ENCODE results near the gene PRR4. TPM values are rescaled to one million over a fixed set of nuclear protein-coding genes. Genes with fewer than 3 reads are reported as not detected.

PRR4 gene
- polyA plus RNA-seq, 4 donors: 1.3 to 4.5 (median 1.5) TPM; not detected in 1

DNA sequence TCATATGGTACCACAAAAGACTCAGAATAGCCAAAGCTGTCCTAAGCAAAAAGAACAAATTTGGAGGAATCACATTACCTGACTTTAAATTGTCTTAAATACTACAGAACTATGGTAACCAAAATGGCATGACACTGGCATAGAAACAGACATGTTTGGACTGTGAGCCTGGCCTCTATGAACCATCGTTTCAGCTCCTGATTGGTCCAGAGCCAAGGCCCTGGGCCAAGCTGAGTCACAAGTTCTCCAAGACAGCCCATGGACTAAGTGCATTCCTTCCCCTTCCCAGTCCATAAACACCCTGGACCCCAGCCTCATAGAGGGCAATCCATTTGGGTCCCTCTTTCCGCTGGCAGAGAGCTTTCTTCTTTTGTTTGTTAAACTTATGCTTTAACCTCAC lies 12.1 kb upstream of the PRR4 start:
- no peak overlapping the region for H3K4me3 ChIP-seq (ENCODE audit: low read depth in 1 of 3, low read length in 3 of 3)
- H3K27ac ChIP-seq (ENCODE audit: low read depth in 1 of 3, low read length in 2 of 3): no peak overlapping the region
- peaks cover 0 to 27% of the 10 kb centered on the region in 2 donors for H3K9me3 ChIP-seq (ENCODE audit: control insufficient read depth in 2 of 2, insufficient read depth in 1 of 2, low read depth in 1 of 2, low read length in 1 of 2)
- H3K36me3 ChIP-seq (ENCODE audit: control insufficient read depth in 3 of 3, insufficient read depth in 2 of 3, low read depth in 1 of 3, low read length in 3 of 3): peaks cover 0 to 6% (median 0%) of the 10 kb centered on the region in 3 donors
- no peak for DNase-seq
- H3K27me3 ChIP-seq (ENCODE audit: control insufficient read depth in 3 of 3, insufficient read depth in 3 of 3, low read length in 3 of 3): no peaks in the 10 kb centered on the region
- 86 to 92% (median 91%) methylated on average over 2 of the region's 2 CpGs for WGBS, 3 donors
- FAIRE-seq: no peak
- no peaks in the 10 kb centered on the region for H3K4me1 ChIP-seq (ENCODE audit: control insufficient read depth in 3 of 3, insufficient read depth in 2 of 3, low read depth in 1 of 3, low read length in 2 of 3)

GRCh38 chr12:10855807-10856206 lies 6.5 kb upstream of the PRR4 start:
- H3K9me3 ChIP-seq (ENCODE audit: control insufficient read depth in 2 of 2, insufficient read depth in 1 of 2, low read depth in 1 of 2, low read length in 1 of 2): peaks cover 0 to 34% of the 10 kb centered on the region in 2 donors
- no peaks in the 10 kb centered on the region for H3K27me3 ChIP-seq (ENCODE audit: control insufficient read depth in 3 of 3, insufficient read depth in 3 of 3, low read length in 3 of 3)
- no peak overlapping the region for H3K4me3 ChIP-seq (ENCODE audit: low read depth in 1 of 3, low read length in 3 of 3)
- 99 to 100% (median 100%) methylated on average over 2 of the region's 2 CpGs for WGBS, 3 donors
- DNase-seq (no peak), FAIRE-seq (no peak)
- H3K36me3 ChIP-seq (ENCODE audit: control insufficient read depth in 3 of 3, insufficient read depth in 2 of 3, low read depth in 1 of 3, low read length in 3 of 3): peaks cover 0 to 16% (median 0%) of the 10 kb centered on the region in 3 donors
- H3K27ac ChIP-seq (ENCODE audit: low read depth in 1 of 3, low read length in 2 of 3): no peak overlapping the region
- H3K4me1 ChIP-seq (ENCODE audit: control insufficient read depth in 3 of 3, insufficient read depth in 2 of 3, low read depth in 1 of 3, low read length in 2 of 3): no peaks in the 10 kb centered on the region

GRCh38 chr12:10853776-10854175 lies 4.5 kb upstream of the PRR4 start:
- H3K9me3 ChIP-seq (ENCODE audit: control insufficient read depth in 2 of 2, insufficient read depth in 1 of 2, low read depth in 1 of 2, low read length in 1 of 2): peaks cover 0 to 28% of the 10 kb centered on the region in 2 donors
- peaks cover 0 to 12% (median 0%) of the 10 kb centered on the region in 3 donors for H3K36me3 ChIP-seq (ENCODE audit: control insufficient read depth in 3 of 3, insufficient read depth in 2 of 3, low read depth in 1 of 3, low read length in 3 of 3)
- H3K4me3 ChIP-seq (ENCODE audit: low read depth in 1 of 3, low read length in 3 of 3): no peak overlapping the region
- H3K27ac ChIP-seq (ENCODE audit: low read depth in 1 of 3, low read length in 2 of 3): no peak overlapping the region
- no peaks in the 10 kb centered on the region for H3K4me1 ChIP-seq (ENCODE audit: control insufficient read depth in 3 of 3, insufficient read depth in 2 of 3, low read depth in 1 of 3, low read length in 2 of 3)
- WGBS, 3 donors: 76 to 80% (median 78%) methylated on average over 2 of the region's 2 CpGs
- FAIRE-seq (no peak), DNase-seq (no peak)
- no peaks in the 10 kb centered on the region for H3K27me3 ChIP-seq (ENCODE audit: control insufficient read depth in 3 of 3, insufficient read depth in 3 of 3, low read length in 3 of 3)

- Histone ChIP-seq H3K4me3 (ENCODE audit: low read depth in 1 of 3, low read length in 3 of 3) (no peak overlapping the region), H3K4me1 (ENCODE audit: control insufficient read depth in 3 of 3, insufficient read depth in 2 of 3, low read depth in 1 of 3, low read length in 2 of 3) (no peaks in the 10 kb centered on the region), H3K27me3 (ENCODE audit: control insufficient read depth in 3 of 3, insufficient read depth in 3 of 3, low read length in 3 of 3) (no peaks in the 10 kb centered on the region), H3K36me3 (ENCODE audit: control insufficient read depth in 3 of 3, insufficient read depth in 2 of 3, low read depth in 1 of 3, low read length in 3 of 3) (peaks cover 0 to 13% (median 0%) of the 10 kb centered on the region in 3 donors), H3K9me3 (ENCODE audit: control insufficient read depth in 2 of 2, insufficient read depth in 1 of 2, low read depth in 1 of 2, low read length in 1 of 2) (peaks cover 0 to 11% of the 10 kb centered on the region in 2 donors), H3K27ac (ENCODE audit: low read depth in 1 of 3, low read length in 2 of 3) (no peak overlapping the region)
- DNase-seq (no peak), FAIRE-seq (no peak)
- WGBS, 3 donors: 85 to 88% (median 87%) methylated on average over 4 of the region's 4 CpGs
These were observed 2.1 kb upstream of the PRR4 start for GRCh38 chr12:10851243-10851858.

GRCh38 chr12:10847744-10848143 lies 1.5 kb downstream of the PRR4 start:
- no peak for DNase-seq
- Histone ChIP-seq H3K27ac (ENCODE audit: low read depth in 1 of 3, low read length in 2 of 3) (no peak overlapping the region), H3K4me1 (ENCODE audit: control insufficient read depth in 3 of 3, insufficient read depth in 2 of 3, low read depth in 1 of 3, low read length in 2 of 3) (no peaks in the 10 kb centered on the region), H3K4me3 (ENCODE audit: low read depth in 1 of 3, low read length in 3 of 3) (no peak overlapping the region), H3K27me3 (ENCODE audit: control insufficient read depth in 3 of 3, insufficient read depth in 3 of 3, low read length in 3 of 3) (no peaks in the 10 kb centered on the region), H3K9me3 (ENCODE audit: control insufficient read depth in 2 of 2, insufficient read depth in 1 of 2, low read depth in 1 of 2, low read length in 1 of 2) (no peaks in the 10 kb centered on the region), H3K36me3 (ENCODE audit: control insufficient read depth in 3 of 3, insufficient read depth in 2 of 3, low read depth in 1 of 3, low read length in 3 of 3) (peaks cover 0 to 3% (median 0%) of the 10 kb centered on the region in 3 donors)
- WGBS, 3 donors: 47 to 63% (median 48%) methylated on average over 2 of the region's 2 CpGs
- FAIRE-seq: no peak

DNA sequence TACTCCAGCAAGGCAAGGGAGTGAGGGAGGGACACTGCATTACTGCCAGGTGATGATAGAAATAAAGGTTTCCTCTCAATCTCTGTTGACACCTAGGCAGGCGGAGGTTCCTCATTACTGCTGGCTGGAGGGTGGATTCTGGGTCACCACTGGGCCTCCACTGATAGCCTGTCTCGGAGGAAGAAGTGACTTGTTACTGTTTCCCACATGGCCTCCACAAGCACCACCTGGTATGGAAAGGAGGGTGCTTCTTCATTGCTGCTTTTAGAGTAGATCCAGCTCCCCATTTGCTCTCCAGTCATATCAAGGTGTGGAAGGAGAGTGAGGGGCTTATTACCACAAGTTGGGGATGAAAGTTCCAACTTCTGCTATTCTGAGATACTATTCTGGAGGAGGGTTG lies 6.4 kb downstream of the PRR4 start:
- Histone ChIP-seq H3K4me3 (ENCODE audit: low read depth in 1 of 3, low read length in 3 of 3) (no peak overlapping the region), H3K36me3 (ENCODE audit: control insufficient read depth in 3 of 3, insufficient read depth in 2 of 3, low read depth in 1 of 3, low read length in 3 of 3) (peaks cover 0 to 3% (median 0%) of the 10 kb centered on the region in 3 donors), H3K4me1 (ENCODE audit: control insufficient read depth in 3 of 3, insufficient read depth in 2 of 3, low read depth in 1 of 3, low read length in 2 of 3) (no peaks in the 10 kb centered on the region), H3K27ac (ENCODE audit: low read depth in 1 of 3, low read length in 2 of 3) (no peak overlapping the region), H3K27me3 (ENCODE audit: control insufficient read depth in 3 of 3, insufficient read depth in 3 of 3, low read length in 3 of 3) (no peaks in the 10 kb centered on the region), H3K9me3 (ENCODE audit: control insufficient read depth in 2 of 2, insufficient read depth in 1 of 2, low read depth in 1 of 2, low read length in 1 of 2) (no peaks in the 10 kb centered on the region)
- DNase-seq (no peak), FAIRE-seq (no peak)
- WGBS, 3 donors: 96 to 100% (median 100%) methylated on average over 2 of the region's 2 CpGs

DNA sequence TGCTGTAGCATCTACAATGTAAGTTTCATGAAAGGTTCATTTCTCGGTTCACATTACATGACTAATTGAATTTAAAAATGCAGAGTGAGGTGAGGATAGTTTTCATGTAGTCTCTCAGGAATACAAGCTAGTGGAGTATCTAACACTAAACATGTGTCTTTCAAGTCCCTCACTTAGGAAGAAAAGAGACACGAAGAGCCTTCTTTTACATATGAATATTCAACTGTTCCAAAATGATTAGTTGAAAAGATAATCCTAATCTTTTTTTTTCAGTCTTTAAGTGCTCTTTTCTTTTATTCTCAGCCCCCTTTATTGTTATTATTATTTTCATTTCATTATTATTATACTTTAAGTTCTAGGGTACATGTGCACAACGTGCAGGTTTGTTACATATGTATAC lies 10.8 kb downstream of the PRR4 start:
- Histone ChIP-seq H3K36me3 (ENCODE audit: control insufficient read depth in 3 of 3, insufficient read depth in 2 of 3, low read depth in 1 of 3, low read length in 3 of 3) (no peaks in the 10 kb centered on the region), H3K27ac (ENCODE audit: low read depth in 1 of 3, low read length in 2 of 3) (no peak overlapping the region), H3K4me1 (ENCODE audit: control insufficient read depth in 3 of 3, insufficient read depth in 2 of 3, low read depth in 1 of 3, low read length in 2 of 3) (no peaks in the 10 kb centered on the region), H3K9me3 (ENCODE audit: control insufficient read depth in 2 of 2, insufficient read depth in 1 of 2, low read depth in 1 of 2, low read length in 1 of 2) (peaks cover 0 to 5% of the 10 kb centered on the region in 2 donors), H3K27me3 (ENCODE audit: control insufficient read depth in 3 of 3, insufficient read depth in 3 of 3, low read length in 3 of 3) (no peaks in the 10 kb centered on the region), H3K4me3 (ENCODE audit: low read depth in 1 of 3, low read length in 3 of 3) (no peak overlapping the region)
- FAIRE-seq: no peak
- DNase-seq: no peak
- 85 to 93% (median 91%) methylated on average over 3 of the region's 3 CpGs for WGBS, 3 donors

DNA sequence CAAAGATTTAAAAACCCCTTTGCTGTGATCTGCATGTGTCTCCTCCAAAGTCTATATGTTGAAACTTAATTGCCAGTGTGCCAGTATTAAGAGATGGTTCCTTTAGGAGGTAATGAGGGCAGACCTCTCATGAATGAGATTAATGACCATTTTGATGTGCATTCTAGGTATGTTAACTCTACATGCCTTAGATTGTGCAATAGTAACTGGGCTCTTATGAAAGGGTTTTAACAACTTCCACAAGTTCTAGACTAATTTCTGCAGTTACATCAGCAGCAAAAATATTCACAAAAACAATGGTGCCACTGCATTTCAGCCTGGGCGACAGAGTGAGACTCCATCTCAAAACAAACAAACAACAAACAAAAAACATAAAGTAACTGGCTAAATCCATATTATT lies 19.3 kb downstream of the PRR4 start:
- Histone ChIP-seq H3K4me3 (ENCODE audit: low read depth in 1 of 3, low read length in 3 of 3) (no peak overlapping the region), H3K4me1 (ENCODE audit: control insufficient read depth in 3 of 3, insufficient read depth in 2 of 3, low read depth in 1 of 3, low read length in 2 of 3) (no peaks in the 10 kb centered on the region), H3K9me3 (ENCODE audit: control insufficient read depth in 2 of 2, insufficient read depth in 1 of 2, low read depth in 1 of 2, low read length in 1 of 2) (no peaks in the 10 kb centered on the region), H3K36me3 (ENCODE audit: control insufficient read depth in 3 of 3, insufficient read depth in 2 of 3, low read depth in 1 of 3, low read length in 3 of 3) (no peaks in the 10 kb centered on the region), H3K27me3 (ENCODE audit: control insufficient read depth in 3 of 3, insufficient read depth in 3 of 3, low read length in 3 of 3) (no peaks in the 10 kb centered on the region), H3K27ac (ENCODE audit: low read depth in 1 of 3, low read length in 2 of 3) (no peak overlapping the region)
- DNase-seq: no peak
- 88 to 97% (median 96%) methylated on average over 1 of the region's 1 CpG for WGBS, 3 donors
- FAIRE-seq: no peak

DNA sequence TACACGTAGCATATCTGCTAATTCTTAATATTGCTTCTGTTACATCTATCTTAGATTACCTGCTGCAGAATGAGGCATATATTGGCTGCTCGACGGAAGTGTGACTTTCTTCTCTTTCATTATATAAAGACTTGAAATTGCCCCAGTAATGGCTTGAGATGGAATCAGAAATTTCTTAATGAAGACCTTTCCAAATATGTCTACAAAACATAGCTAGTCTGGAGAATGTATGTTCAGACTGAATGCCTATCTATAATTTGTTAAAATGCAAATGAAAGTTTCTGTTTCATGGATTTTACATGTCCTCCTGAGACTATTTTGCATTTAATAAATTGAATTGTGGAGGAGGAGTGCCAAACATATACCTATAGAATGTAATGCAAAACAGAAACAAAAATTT lies 23.0 kb downstream of the PRR4 start, which contains the start of gene TAS2R10:
Gene TAS2R10, minus strand, starts transcription at position 101 of the 400 bp plus-strand sequence. Its CDS starts 89 bp downstream, at position 12.
- H3K4me3 ChIP-seq (ENCODE audit: low read depth in 1 of 3, low read length in 3 of 3): no peak within 1 kb of the TSS
- no peaks in the 10 kb centered on the region for H3K27me3 ChIP-seq (ENCODE audit: control insufficient read depth in 3 of 3, insufficient read depth in 3 of 3, low read length in 3 of 3)
- WGBS, 3 donors: 82 to 93% (median 89%) methylated on average over 3 of the region's 3 CpGs
- no peak within 1 kb of the TSS for H3K27ac ChIP-seq (ENCODE audit: low read depth in 1 of 3, low read length in 2 of 3)
- FAIRE-seq (no peak), DNase-seq (no peak)
- no peaks in the 10 kb centered on the region for H3K4me1 ChIP-seq (ENCODE audit: control insufficient read depth in 3 of 3, insufficient read depth in 2 of 3, low read depth in 1 of 3, low read length in 2 of 3)
- no peaks in the 10 kb centered on the region for H3K9me3 ChIP-seq (ENCODE audit: control insufficient read depth in 2 of 2, insufficient read depth in 1 of 2, low read depth in 1 of 2, low read length in 1 of 2)
- H3K36me3 ChIP-seq (ENCODE audit: control insufficient read depth in 3 of 3, insufficient read depth in 2 of 3, low read depth in 1 of 3, low read length in 3 of 3): no peaks in the 10 kb centered on the region

Measured in small intestine (tissue), 7 donors.